GM12892 (cell line): Measurements from ENCODE around the gene MICAL3.
"Not testable (repeated sequence)": the region's sequence is repeated elsewhere in the genome, so short reads cannot be mapped to it uniquely, and the experiment has no call there.

Experiments used
- DNase-seq: peaks from one replicate; pipeline ENCODE4 v3.0.0; 2011; ENCODE audit not compliant: insufficient read length
- FAIRE-seq: peaks from 2 replicates; lab custom pipeline; 2011; peaks lifted over from hg19 to GRCh38; lab: Jason Lieb, UNC
- POLR2A ChIP-seq: IDR thresholded peaks from 2 replicates; pipeline ENCODE4 v1.6.1; 2011; ENCODE audit warnings: low read depth, low read length, control low read depth
- POLR2AphosphoS5 ChIP-seq: IDR thresholded peaks from 2 replicates; pipeline ENCODE4 v1.6.1; 2011; ENCODE audit warnings: low read depth, low read length, control low read depth
- TAF1 ChIP-seq: IDR thresholded peaks from 2 replicates; pipeline ENCODE4 v1.6.1; 2011; ENCODE audit warnings: low read depth, mild to moderate bottlenecking, control low read depth, low read length, borderline replicate concordance

The MICAL3 gene

GRCh38 chr22:17943533-17944249 is 80.7 kb downstream of the MICAL3 start:
- FAIRE-seq (no peak), DNase-seq (no peak)
- TF ChIP-seq POLR2A (no peak), POLR2AphosphoS5 (no peak), TAF1 (no peak)

- FAIRE-seq, result no peak
- no peak for DNase-seq
- no peak for TF ChIP-seq POLR2AphosphoS5
- no peak for TF ChIP-seq POLR2A
- no peak for TF ChIP-seq TAF1
Measured at GRCh38 chr22:17942721-17943120, 81.6 kb downstream of the MICAL3 start.

GRCh38 chr22:17941471-17942406 is 82.6 kb downstream of the MICAL3 start:
- TF ChIP-seq POLR2A, result no peak
- DNase-seq, result no peak
- no peak for FAIRE-seq

GRCh38 chr22:17939579-17939978 is 84.8 kb downstream of the MICAL3 start:
- no peak for TF ChIP-seq POLR2AphosphoS5
- no peak for TF ChIP-seq TAF1
- no peak for TF ChIP-seq POLR2A
- FAIRE-seq (no peak), DNase-seq (no peak)

GRCh38 chr22:17939011-17939410 is 85.3 kb downstream of the MICAL3 start:
- TF ChIP-seq TAF1, result no peak
- no peak for TF ChIP-seq POLR2A
- TF ChIP-seq POLR2AphosphoS5, result no peak
- FAIRE-seq (no peak), DNase-seq (no peak)

- FAIRE-seq, result no peak
- no peak for DNase-seq
- TF ChIP-seq POLR2A (no peak), POLR2AphosphoS5 (no peak), TAF1 (no peak)
Measured at GRCh38 chr22:17938484-17938924, 85.9 kb downstream of the MICAL3 start.

- not testable (repeated sequence) for DNase-seq
Measured at GRCh38 chr22:17932457-17932856, 91.9 kb downstream of the MICAL3 start.

GRCh38 chr22:17931400-17931825 is 92.9 kb downstream of the MICAL3 start:
- no peak for FAIRE-seq
- no peak for DNase-seq
- TF ChIP-seq POLR2AphosphoS5, result no peak
- no peak for TF ChIP-seq TAF1
- TF ChIP-seq POLR2A, result no peak

More at GRCh38 chr22:17932457-17932856, 91.9 kb downstream of the MICAL3 start:
- not testable (repeated sequence) for FAIRE-seq

GRCh38 chr22:17930455-17931313 is 93.7 kb downstream of the MICAL3 start:
- DNase-seq (no peak), FAIRE-seq (no peak)
- TF ChIP-seq TAF1 (no peak), POLR2AphosphoS5 (no peak), POLR2A (no peak)

GRCh38 chr22:17929909-17930308 is 94.5 kb downstream of the MICAL3 start:
- FAIRE-seq (no peak), DNase-seq (no peak)
- no peak for TF ChIP-seq POLR2AphosphoS5
- TF ChIP-seq TAF1, result no peak
- TF ChIP-seq POLR2A, result no peak

- TF ChIP-seq TAF1, result no peak
- no peak for TF ChIP-seq POLR2A
- TF ChIP-seq POLR2AphosphoS5, result no peak
- DNase-seq (no peak), FAIRE-seq (no peak)
Measured at GRCh38 chr22:17928391-17928790, 96.0 kb downstream of the MICAL3 start.
